Suppressor macrophage treated with lipopolysaccharide for 4 hours (primary cell): ENCODE measurements around the gene SMDT1.
"Not testable (repeated sequence)": the region's sequence is repeated elsewhere in the genome, so short reads cannot be mapped to it uniquely, and the experiment has no call there.

Source experiments
- DNase-seq: peaks from one replicate; pipeline ENCODE4 v3.0.0-alpha.2; 2020

The SMDT1 gene

DNA sequence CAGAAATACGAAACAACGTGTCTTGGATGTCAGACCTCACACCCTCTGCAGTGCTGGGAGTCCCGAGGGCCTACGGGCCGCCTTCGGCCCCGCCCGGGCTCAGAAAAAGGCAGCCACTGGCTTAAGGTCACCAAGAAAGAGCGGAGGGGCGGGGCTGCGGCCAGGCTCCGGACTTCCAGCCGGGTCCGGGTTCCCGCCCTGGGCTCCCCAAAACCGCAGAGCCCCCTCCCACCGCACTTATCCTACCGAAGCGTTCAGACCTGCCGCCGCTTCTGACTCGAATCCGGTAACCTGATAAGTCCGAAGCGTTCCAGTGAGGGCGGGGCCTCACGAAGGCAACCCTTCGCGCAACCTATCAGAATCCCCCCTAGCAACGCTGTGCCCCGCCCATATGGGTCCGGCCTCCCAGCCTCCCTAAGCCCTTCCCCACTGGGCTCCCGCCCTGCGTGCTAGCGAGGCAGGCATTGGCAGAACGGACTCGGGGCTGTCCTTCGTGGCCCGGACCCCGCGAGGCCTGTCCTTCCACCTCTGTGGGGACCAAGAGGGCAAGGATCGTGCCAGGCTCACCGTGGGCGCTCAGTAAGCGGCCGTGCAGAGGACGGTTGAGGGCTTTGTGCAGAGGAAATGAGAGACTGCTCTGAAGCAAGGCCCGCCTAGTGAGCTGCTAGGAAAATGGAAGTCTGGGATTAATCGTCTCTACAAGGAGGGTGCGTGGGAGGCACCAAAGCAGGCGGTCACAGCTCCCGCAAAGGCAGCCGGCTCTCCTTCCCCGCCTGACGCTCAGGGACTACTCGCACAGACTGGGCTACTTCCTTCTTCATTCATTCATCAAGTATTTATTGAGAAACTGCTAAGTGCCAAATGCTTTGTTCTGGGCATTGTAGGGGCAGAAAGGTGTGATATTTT lies 8.7 kb upstream of the SMDT1 start, which contains the start of gene NAGA:
NAGA (minus strand) TSS at position 296 of the 906 bp plus-strand sequence. CDS start 515 bp downstream, outside the sequence.
- peak; percentile 96 for DNase-seq

DNA sequence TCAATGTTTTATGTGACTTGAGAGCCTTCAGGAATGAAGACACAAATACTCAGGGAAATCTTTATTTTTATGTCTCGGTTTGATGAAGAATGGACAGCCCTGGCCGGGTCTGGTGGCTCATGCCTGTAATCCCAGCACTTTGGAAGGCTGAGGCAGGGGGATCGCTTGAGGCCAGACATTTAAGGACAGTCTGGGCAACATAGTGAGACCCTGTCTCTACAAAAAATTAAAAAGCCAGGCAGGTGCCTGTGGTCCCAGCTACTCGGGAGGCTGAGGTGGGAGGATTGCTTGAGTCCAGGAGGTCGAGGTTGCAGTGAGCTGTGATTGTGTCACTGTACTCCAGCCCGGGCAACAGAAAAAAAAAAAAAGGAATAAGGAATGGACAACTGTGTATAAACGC lies 8.0 kb upstream of the SMDT1 start:
- DNase-seq: not testable (repeated sequence)

DNA sequence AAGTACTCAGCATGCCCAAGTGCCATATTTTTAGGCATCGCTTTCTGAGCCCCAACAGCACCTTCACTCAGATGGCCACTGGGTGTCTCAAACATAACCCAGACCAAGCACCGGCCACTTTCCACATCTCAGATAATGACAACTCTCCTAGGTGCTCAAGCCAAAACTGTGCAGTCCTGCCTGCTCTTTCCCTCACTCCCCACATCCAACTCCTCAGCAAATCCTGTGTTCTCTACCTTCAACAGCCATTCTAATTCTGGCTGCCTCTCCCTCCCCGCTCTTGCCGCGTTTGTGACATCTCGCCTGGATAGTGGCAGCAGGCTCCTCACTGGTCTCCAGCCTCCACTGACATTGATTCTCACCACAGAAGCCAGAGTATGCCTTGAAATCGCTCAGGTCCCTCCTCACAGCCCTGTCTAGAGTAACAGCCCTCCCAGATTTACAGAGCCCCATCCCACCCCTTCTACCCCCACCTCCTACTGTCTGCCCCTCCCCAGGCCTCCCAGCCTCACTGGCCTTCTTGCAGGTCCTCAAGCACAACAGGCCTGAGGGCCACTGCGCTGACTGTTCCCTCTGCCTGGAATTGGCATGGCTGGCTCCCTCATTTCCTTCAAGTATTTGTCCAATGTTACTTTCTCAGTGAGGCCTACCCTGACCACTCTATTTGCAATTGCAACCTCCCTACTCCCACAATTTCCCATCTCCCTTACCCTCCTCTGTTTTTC lies 6.7 kb upstream of the SMDT1 start:
- DNase-seq: no peak

DNA sequence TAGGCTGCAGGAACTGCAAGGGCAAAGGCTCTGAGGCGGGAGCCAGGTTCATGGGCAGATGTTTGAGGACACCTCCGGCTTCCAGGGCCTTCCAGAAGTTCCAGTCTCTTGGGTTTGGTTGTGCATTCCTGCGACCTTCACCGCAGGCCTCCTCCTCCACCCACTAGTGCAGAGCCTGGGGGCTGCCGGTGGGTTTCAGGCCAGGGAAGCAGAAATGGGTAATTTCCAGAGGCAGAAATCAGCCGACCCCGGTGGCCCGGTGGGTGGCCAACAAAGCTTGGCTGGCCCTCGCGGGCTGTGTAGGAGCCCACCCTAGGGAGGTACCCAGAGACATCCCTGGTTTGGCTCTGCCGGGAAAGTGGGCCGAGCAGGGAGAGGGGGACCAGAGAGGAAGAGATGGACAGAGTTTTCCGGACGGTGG lies 5.9 kb upstream of the SMDT1 start:
- no peak for DNase-seq

DNA sequence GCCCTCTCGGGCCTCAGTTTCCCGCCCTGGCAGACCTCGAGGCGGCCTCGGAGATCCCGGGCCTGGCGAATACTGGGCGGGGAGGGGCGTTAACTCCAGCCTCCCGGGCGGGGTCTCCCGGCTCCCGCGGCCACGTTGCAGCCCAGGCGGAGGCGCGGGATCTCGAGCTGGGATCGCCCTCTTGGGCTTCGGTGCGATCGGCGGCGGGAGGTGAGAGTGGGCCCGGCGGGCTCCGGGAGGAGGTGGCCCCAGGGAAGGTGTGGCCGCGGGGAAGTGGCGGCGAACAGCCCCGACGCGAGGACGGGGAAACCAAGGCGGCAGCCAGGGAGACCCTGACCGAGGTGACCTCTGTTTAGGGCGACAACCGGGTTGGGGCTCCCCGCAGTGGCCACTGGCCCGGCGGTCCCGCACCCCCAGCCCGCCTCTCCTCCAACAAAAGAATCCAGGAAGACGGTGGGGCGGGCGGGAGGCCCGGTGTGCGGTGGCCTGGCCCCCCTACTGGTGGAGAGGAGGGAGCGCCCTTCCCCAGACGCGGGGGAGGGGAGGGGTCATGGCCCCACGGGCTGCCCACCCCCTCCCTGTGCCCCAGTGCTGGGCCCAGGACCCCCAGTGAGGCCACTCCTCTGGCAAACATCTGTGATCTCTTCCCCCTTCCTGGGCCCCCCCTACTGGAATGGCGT lies 5.2 kb upstream of the SMDT1 start, which contains the start of gene PHETA2:
PHETA2 (plus strand) TSS at position 117 of the 680 bp plus-strand sequence. CDS start 3,046 bp downstream, outside the sequence.
- DNase-seq: peak; percentile 49

DNA sequence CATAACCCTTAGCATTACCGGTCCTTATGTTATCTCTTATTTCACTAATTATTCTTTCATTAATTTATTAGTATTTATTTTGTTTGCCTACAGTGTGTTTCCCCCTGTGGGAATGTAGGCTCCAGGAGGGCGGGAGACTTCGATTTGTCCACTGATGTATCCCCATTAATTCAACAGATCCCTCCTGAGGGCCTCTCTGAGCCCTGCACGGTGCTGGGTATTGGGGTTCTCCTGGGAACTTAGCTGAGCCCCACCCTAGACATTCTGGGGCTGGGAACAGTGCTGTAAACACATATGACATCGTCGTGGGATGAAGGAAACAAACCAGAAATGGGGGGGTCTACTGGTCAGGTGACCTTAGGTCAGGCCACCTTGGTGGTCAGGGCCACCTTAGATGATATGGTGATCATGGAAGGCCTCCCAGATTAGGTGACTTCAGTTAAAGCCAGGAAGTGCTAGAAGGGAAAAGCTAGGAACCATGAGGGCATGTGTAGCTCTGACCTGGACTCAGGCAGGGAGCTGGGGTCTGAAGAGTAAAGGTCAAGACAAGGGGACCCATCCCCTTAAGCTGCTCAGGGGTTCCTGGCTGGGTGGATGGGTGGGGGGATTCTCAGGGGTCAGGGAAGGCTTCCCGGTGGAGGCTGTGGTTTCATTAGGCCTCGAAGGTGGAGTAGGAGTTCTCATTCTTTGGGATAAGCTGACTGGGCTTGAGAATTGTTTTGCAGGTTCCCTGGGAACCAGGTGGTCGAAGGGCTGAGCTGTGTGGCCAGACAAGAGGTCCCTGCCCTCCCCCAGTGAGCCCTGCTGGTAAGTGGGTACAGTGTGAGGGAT lies 4.4 kb upstream of the SMDT1 start:
- DNase-seq: no peak

DNA sequence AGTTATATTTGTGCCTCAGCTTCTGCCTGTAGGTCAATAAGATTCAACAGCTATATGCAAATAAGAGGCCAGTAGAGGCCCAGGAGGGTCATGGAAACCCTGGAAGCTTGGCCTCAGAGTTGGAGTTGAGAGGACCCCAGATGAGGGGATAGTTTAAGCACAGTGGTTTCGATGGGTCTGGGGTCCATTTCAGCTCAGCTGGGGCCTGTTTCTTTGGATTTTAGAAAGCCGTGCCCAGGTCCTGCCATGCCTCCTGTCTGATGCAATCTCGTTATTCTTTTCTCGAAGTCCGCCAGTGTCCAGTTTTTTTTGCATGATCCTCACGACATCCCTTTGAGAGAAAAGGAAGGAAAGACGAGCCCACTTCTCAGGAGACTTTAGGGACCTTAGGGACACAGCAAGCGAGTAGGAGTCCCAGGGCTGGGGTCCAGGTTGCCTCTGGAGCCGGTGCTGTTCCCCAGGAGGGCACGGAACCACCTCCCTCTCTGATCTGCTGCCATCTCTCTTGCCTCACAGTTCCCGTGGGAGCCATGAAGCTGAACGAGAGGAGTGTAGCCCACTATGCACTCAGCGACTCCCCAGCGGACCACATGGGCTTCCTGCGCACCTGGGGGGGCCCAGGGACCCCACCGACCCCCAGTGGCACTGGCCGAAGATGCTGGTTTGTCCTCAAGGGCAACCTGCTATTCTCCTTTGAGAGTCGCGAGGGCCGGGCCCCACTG lies 2.6 kb upstream of the SMDT1 start:
- DNase-seq: no peak

DNA sequence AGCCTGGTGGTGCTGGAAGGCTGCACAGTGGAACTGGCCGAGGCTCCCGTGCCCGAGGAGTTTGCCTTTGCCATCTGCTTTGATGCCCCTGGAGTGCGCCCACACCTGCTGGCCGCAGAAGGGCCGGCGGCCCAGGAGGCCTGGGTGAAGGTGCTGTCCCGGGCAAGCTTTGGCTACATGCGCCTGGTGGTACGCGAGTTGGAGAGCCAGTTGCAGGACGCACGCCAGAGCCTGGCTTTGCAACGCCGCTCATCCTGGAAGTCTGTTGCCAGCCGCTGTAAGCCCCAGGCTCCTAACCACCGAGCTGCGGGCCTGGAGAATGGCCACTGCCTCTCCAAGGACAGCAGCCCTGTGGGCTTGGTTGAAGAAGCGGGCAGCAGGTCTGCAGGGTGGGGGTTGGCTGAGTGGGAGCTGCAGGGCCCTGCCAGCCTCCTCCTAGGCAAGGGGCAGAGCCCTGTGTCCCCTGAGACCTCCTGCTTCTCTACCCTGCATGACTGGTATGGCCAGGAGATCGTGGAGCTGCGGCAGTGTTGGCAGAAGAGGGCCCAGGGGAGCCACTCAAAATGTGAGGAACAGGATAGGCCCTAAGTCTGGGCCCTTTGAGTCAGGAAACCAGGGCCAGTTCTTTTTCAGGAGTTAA lies 1.9 kb upstream of the SMDT1 start:
- DNase-seq: no peak

DNA sequence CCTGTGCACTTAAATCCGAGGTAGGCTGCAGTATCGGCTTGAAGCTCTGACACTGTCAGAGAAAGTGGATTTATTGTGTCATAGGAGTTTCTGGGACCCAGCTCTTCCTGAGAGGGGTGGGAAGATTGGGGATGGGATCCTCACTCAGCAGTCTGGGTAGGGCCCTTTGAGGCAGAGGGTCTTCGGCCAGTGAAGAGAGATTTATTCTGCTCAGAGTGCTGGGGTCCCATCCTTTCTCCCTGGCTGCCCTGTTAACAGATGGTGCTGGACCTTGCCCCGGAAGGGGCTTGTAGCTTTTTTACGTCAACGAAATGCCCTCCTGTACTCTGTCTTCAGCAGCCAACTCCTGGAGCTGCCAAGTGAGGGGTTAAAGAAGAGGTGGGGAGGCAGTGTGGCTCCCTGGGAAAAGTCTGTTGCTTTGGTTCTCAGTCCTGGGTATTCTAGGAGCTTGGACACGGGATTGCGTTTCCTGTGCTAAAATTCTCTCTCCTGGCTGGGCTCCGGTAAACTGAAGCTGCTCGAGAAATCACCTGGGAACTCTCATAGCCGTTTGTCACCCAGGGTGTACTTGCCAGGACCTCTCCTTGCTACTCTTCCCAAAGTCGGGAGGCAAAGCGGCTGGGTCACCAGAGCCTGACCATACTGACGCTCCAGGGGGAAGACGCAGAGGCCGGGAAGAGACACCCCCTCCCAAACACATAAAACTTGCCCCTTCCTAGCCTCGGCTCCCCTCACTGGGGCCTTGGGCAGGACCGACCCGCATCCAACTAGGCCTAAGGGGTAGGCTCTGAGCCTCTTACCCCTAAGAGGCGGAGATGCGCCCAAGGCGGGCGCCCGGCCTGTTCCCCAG lies 806 bp upstream of the SMDT1 start:
- no peak for DNase-seq

DNA sequence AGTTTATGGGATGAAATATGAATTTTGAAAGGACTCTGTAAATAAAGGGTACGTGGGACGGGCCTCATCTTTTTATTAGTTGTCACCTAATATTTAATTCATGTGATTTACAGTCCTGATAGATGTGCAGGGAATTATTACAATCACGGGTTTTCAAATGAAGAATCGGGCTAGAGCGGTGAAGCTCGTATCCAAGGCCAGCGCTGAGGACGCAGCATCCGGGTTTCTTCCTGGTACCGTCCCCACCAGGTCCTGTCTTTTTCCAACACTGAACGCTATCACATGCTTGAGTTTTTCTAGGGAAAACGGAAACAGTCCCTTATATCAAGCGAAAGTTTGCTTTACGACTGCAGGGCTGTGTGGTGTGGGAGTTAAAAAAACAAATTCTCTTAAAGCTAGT lies 787 bp downstream of the SMDT1 start:
- DNase-seq: peak; percentile 42

DNA sequence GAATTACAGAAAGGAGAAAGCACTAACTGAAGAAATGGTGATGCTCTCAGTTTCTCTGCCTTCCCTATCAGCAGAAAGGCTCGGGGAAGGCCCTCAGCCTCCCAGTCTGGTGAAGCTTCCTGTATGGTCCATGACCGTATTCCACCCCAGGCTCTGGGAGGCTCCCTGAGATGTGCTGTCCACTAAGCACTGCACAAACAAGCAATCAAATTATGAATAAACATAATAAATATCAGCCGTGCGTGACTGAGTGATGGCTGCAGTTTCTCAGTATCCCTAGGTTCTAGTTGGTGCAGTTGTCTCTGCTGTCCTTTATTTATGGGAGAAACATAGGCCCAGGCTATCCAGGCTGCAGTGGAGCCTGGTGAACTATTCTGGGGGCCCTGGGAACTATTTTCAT lies 3.6 kb downstream of the SMDT1 start:
- no peak for DNase-seq

DNA sequence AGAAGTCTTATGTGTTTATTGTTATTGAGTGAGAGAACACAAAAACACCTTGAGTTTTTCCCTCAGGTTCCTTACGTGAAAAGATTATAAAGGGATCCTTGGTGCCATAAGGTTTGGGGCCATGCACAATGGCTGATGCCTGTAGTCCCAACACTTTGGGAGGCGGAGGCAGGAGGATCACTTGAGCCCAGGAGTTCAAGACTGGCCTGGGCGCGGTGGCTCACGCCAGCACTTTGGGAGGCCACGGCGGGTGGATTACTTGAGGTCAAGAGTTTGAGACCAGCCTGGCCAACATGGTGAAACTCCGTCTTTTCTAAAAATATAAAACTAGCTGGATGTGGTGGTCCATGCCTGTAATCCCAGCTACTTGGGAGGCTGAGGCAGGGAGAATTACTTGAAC lies 5.4 kb downstream of the SMDT1 start:
- DNase-seq: no peak

DNA sequence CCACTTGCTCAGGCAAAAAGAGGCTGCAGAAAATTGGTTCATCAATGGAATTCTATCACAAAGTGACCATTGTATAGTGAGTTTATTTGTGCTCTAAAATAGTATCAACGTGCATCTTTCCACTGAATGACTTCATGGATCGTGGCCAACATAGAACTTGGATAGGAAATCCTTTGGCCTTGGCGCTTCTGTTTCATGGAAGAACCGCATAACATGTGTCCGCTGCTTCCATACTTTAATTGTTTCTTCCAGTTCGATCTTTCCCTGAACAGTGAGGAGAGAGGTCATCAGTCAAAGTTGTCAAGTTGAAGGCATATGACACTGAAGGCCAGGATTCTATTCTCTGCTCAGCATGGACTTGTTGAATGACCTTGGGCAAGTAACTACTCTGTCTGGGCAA lies 6.6 kb downstream of the SMDT1 start:
- no peak for DNase-seq

DNA sequence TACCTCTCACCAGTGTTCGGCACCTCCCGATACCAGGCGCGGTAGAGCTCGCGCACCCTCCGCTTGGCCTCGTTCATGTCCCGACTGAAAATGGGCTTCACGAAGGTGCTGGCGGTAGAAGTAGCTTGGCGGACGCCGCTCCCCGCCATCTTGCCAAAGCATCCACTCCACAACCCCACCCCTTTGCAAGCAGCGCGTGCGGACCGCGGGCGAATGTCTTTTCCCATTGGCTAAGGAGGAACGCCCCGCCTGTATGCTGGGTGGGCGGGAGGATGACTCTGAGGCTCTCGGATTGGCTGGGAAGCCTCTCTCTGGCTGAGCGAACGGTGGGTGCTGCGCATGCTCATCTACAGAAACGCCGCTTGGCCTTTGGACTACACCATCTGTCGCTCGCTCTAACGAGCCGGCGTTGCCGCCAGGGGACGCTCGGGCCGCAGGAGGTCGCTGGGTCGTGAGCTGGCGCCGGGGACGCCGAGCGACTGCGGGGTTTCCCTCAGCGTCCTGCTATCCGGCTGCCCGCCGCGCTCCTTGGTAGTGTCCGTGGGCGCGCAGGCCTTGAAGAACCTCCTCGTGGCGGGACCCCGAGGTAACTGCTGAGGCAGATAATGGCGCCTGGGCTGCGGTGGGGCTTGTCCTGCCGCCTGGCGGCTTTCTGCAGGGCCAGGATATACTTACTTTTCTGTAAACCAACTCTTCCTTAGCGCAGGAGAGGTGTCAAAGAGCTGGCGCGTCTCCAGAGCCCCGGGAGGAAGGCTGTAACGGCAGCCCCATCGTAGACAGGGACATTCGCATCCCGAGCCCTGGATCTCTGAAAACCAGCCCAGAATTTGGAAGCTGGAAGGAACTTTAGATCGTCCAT lies 11.3 kb downstream of the SMDT1 start, which contains the start of gene NDUFA6:
NDUFA6 (minus strand) TSS at position 177 of the 859 bp plus-strand sequence; CDS start at position 149, 28 bp downstream.
- DNase-seq: peak; percentile 100

DNA sequence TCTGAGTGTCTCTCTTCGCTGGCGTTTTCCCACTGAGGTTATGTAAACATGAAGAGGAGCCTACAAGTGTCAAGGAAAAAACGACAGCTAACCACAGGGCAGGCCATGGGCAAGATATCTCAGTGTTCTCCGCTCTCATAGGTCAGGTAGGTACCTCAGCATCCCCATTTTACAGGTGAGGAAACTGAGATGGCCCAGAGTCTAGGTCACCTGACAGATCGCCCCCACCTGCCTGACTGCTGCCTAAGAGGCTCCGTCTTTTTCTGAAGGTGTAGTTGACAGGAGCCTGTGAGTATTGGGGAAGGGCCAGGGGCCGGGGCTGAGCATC lies 11.9 kb downstream of the SMDT1 start:
- no peak for DNase-seq

DNA sequence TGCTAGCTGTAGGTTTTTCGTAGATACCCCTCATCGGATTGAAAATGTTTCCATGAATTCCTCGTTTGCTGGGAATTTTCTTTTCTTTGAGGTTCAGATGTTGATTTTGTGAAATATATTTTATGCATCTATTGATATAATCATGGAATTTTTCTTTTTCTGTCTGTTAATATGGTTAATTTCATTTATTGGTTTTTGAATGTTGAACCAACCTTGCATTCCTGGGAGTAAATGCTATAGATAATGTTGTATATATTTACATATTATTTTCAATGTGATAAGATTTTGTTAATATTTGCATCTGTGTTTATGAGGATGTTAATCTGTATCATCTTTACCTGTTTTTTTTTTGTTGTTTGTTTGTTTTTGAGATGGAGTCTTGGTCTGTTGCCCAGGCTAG lies 21.7 kb downstream of the SMDT1 start:
- DNase-seq: no peak

DNA sequence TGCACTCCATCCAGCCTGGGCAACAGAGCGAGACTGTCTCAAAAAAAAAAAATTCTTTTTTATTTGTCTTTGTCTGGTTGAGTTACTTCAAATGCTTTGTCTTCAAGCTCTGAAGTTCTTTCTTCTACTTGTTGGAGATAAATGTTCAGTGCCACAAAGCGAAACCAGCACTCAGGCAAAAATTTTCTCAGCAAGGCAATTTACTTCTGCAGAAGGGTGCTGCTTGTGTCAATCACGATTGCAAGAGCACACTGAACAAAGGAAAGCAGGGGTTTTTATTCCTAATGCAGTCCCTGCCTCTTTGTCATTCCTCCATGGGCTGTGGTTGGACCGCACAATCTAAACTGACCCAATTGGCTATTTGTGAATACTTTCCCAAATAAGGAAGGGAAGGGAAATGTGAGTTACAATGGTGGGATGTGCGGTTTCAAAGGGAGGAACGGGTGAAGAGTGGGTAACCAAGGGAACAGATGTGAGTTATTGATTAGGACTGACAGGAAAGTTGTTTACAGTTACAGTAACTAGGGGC lies 24.9 kb downstream of the SMDT1 start:
- not testable (repeated sequence) for DNase-seq

DNA sequence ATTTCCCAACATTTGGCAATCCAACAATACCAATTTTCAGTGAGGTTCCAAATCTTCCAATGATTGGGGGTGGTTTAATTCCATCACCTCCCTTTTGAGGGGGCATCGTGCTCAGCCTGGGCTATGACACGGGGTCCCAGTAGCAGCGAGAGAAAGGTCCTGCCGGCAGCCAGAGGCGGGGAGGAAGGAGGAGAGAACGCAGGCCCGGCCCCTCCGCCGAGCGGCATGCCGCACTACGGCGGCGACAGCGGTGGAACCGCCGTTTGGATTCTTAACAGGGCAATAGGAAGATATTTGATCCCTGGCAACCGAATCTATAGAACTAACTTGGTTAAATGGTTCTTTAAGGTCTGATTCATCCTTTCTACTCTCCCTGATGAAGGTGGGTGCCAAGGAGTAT lies 29.3 kb downstream of the SMDT1 start:
- DNase-seq: no peak

DNA sequence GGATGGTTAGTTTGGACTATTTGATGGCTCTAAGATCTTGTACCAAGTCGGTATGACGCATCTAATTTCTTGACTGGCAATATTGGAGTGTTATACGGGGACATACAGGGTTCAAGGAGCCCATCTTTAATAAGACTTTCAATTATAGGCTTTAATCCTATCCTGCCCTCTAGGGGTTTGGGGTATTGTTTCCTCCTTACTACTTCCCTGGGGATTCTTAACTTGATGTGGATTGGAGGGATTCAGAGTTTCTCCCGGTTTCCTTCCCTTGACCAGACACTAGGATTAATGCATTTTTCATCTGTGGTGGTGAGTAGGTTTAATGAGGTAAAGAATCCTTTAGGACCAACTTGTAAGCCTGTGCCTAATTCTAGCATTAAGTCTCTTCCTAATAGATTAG lies 32.3 kb downstream of the SMDT1 start:
- DNase-seq: no peak
